ENCODE measurements around the gene B4GALT1. TPM values are rescaled to one million over a fixed set of nuclear protein-coding genes. Genes with fewer than 3 reads are reported as not detected.
A peak's percentile ranks its signal among the peaks of the same experiment; 100 is the strongest.

The B4GALT1 gene
- total and polyA plus RNA-seq, 2 of the 8 experiments (the other 6 are each of a cell fraction or from before 2014, with no cell fraction given) = 12.8 to 18.2 TPM

DNA sequence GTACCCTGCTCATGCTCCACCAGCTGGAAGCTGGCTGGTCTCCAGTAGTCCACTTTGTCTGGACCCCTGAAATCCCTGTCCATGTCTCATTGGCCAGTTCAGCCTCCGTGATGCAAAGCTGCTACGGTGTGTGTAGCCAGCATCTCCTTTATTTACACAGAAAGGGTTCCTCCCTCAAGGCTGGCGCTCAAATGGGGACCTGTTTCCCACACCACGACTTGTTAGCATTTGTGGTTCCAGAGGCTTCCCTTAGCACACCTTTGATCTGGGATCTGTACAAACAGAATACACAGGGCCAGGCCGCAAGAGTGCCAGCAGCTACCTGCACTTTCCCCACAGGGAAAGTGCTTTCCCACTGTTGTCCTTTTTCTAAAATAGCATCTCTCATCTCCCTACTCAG is 85.0 kb downstream of the B4GALT1 start:
- Histone ChIP-seq H3K79me2 (ENCODE audit: control insufficient read depth in 1 of 2, insufficient read depth in 2 of 2, low read length in 2 of 2) (no peaks in the 10 kb centered on the region), H3K4me3 (ENCODE audit: extremely low read depth in 1 of 4, insufficient read depth in 2 of 4, low read depth in 3 of 4, low read length in 4 of 4) (no peak overlapping the region), H2BK20ac (ENCODE audit: low read length) (no peak overlapping the region), H3K9ac (replicated peaks in 1 of 4; ENCODE audit: extremely low read depth in 1 of 4, low read depth in 3 of 4, low read length in 3 of 4) (no peak overlapping the region), H4K5ac (ENCODE audit: insufficient read length, low read depth, low read length) (no peak overlapping the region), H4K8ac (ENCODE audit: extremely low read depth, insufficient read depth, low read length) (peak overlapping the region; percentile 51; the same call in 1 of the 2 replicates), H2AFZ (ENCODE audit: low read length) (no peak overlapping the region), H3K36me3 (ENCODE audit: control insufficient read depth in 2 of 4, insufficient read depth in 4 of 4, low read length in 3 of 4) (no peaks in the 10 kb centered on the region), H3K9me3 (ENCODE audit: insufficient read depth in 2 of 2, low read depth in 1 of 2, low read length in 1 of 2) (peaks cover 4 to 13% of the 10 kb centered on the region in 2 experiments; a peak in 2 of 4 replicates), H3K23me2 (ENCODE audit: low read depth, low read length) (no peaks in the 10 kb centered on the region), H3K18ac (ENCODE audit: extremely low read depth, low read length) (no peak overlapping the region), H3K14ac (ENCODE audit: insufficient read length) (no peak overlapping the region), H3K27me3 (replicated peaks in 1 of 4; ENCODE audit: control insufficient read depth in 3 of 4, extremely low read depth in 1 of 4, insufficient read depth in 3 of 4, low read length in 3 of 4) (no peaks in the 10 kb centered on the region), H2BK5ac (ENCODE audit: low read depth, low read length) (no peak overlapping the region), H3K27ac (ENCODE audit: low read depth, low read length) (no peak overlapping the region), H3K4ac (replicated peaks; ENCODE audit: insufficient read length, low read depth, low read length) (no peak overlapping the region), H3K4me2 (ENCODE audit: insufficient read depth in 1 of 2, low read depth in 2 of 2, low read length in 2 of 2) (no peak overlapping the region), H3K79me1 (ENCODE audit: low read depth, low read length) (no peaks in the 10 kb centered on the region), H3K56ac (replicated peaks; ENCODE audit: insufficient read length, low read depth, low read length) (no peak overlapping the region), H3K23ac (ENCODE audit: insufficient read length) (no peak overlapping the region), H4K20me1 (replicated peaks in 1 of 2; ENCODE audit: control insufficient read depth in 1 of 2, insufficient read depth in 2 of 2, low read length in 2 of 2) (no peaks in the 10 kb centered on the region), H2BK12ac (ENCODE audit: low read depth, low read length) (no peak overlapping the region), H2BK120ac (replicated peaks; ENCODE audit: low read depth, low read length) (no peak overlapping the region), H4K91ac (replicated peaks; ENCODE audit: insufficient read length, low read length) (no peak overlapping the region), H2AK5ac (ENCODE audit: low read depth, low read length) (no peak overlapping the region; the same call in 1 of the 2 replicates), H3K4me1 (replicated peaks in 1 of 4; ENCODE audit: control insufficient read depth in 3 of 4, insufficient read depth in 4 of 4, low read length in 3 of 4) (no peaks in the 10 kb centered on the region; a peak in 1 of 7 replicates), H2BK15ac (ENCODE audit: low read length) (no peak overlapping the region)
- WGBS, 2 experiments (ENCODE audit: extremely low coverage in 1 of 2, insufficient coverage in 1 of 2, insufficient read length in 1 of 2, insufficient replicate concordance in 2 of 2, low coverage in 1 of 2, low lambda C conversion rate in 2 of 2, missing lambda C conversion rate in 1 of 2) = 94% methylated on average over 5 of the region's 5 CpGs; no CpG with 5 or more reads in 1 of the 2 experiments
- no peak for FAIRE-seq
- TF ChIP-seq, protein P1, sequence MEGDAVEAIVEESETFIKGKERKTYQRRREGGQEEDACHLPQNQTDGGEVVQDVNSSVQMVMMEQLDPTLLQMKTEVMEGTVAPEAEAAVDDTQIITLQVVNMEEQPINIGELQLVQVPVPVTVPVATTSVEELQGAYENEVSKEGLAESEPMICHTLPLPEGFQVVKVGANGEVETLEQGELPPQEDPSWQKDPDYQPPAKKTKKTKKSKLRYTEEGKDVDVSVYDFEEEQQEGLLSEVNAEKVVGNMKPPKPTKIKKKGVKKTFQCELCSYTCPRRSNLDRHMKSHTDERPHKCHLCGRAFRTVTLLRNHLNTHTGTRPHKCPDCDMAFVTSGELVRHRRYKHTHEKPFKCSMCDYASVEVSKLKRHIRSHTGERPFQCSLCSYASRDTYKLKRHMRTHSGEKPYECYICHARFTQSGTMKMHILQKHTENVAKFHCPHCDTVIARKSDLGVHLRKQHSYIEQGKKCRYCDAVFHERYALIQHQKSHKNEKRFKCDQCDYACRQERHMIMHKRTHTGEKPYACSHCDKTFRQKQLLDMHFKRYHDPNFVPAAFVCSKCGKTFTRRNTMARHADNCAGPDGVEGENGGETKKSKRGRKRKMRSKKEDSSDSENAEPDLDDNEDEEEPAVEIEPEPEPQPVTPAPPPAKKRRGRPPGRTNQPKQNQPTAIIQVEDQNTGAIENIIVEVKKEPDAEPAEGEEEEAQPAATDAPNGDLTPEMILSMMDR (IDR thresholded peaks at IDR 0.05; ENCODE audit: control extremely low read depth in 1 of 3, insufficient read depth in 1 of 3, low read depth in 1 of 3, low read length in 3 of 3) = no peak
- no peak for TF ChIP-seq POLR2A (IDR thresholded peaks at IDR 0.05; ENCODE audit: control extremely low read depth in 1 of 2, low read depth in 2 of 2, low read length in 2 of 2)
- TF ChIP-seq SUZ12 (IDR thresholded peaks at IDR 0.05; ENCODE audit: low read length) = no peak
- TF ChIP-seq EZH2 (IDR thresholded peaks at IDR 0.05; ENCODE audit: low read depth, low read length, severe bottlenecking) = no peak
- no peak for TF ChIP-seq CTBP2 (IDR thresholded peaks at IDR 0.05; ENCODE audit: borderline replicate concordance, insufficient read depth, insufficient read length, low read length)
- no peak for TF ChIP-seq JUN (IDR thresholded peaks at IDR 0.05; ENCODE audit: low read depth, low read length)
- TF ChIP-seq SP1 (IDR thresholded peaks at IDR 0.05; ENCODE audit: low read depth, low read length) = no peak
- DNase-seq (ENCODE audit: low read depth in 1 of 2, low spot score in 2 of 2) = no peak
- POLR2A ChIA-PET (ENCODE audit: partially characterized antibody) = interaction anchor here (1.0 kb wide), 1 partner anchor 146 kb away, joined by 3 read pairs; no protein-coding TSS in a partner anchor
- CTCF ChIA-PET (ENCODE audit: partially characterized antibody) = interaction anchor here (0.6 to 2.7 kb wide), 7 partner anchors 25 to 144 kb away, joined by 3 to 26 read pairs (median 3); no protein-coding TSS in a partner anchor
